HCEC 1CT (cell line): ENCODE measurements around the gene MT1A.
"Not testable (repeated sequence)": the region's sequence is repeated elsewhere in the genome, so short reads cannot be mapped to it uniquely, and the experiment has no call there.

ENCODE experiments used
- DNase-seq: peaks from one replicate; pipeline ENCODE4 v3.0.0-alpha.2; 2017

Gene MT1A

GRCh38 chr16:56658327-56658875 is 19.9 kb downstream of the MT1A start:
- no peak for DNase-seq

DNA sequence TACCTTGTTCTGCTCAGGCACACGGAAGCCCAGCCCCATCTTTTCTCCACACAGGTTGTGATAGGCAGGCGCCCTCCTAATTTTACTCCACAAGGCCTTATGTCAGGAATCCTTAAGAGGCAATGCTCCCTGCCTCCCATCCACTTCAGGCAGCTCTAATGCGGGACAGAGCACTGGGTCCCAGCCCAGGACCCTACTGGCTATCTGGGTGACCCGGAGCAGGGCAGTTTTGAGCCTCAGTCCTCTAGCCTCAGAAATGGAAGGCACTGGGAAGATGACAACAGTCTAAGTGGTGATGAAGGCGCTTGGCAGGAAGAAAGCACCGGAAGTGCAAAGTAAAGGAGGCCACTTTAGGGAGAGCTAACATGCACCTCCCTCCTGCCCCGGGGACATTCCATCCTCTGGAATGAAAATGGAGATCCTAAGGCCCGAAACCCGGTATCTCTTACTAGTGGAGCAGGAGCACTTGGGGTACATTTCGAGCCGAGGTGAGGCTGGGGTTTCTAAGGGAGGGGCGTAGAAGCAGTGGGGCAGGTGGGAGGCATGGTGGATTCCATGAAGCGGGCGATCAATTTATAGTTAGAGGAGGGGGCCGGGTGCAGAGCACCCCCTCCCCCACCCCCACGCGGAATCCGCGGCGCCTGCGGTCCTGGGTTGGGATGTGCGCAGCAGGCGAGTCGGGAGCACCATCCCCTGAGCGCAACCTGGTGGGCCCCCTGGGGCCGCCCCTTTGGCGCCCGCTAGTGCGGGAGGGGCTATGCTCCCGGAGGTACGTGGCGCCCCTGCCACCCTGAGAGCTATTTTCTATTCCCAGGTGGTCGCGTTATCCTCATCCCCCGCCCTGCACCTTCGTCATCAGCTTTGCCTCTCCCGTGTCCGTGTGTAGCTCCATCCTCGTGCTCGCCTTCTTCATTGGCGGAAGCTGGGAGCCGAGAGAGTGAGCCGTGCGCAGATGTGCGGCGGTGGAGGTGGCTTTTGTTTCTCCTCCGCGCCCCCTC is 24.2 kb downstream of the MT1A start:
- no peak for DNase-seq

GRCh38 chr16:56664506-56664905 is 26.0 kb downstream of the MT1A start:
- no peak for DNase-seq

GRCh38 chr16:56665286-56666261 is 27.1 kb downstream of the MT1A start:
- not testable (repeated sequence) for DNase-seq

- no peak for DNase-seq
Observed at GRCh38 chr16:56667581-56668571, 29.4 kb downstream of the MT1A start, which contains the start of gene MT1G. MT1G (minus strand) TSS chr16:56668065; CDS start chr16:56667993, 72 bp downstream.

- no peak for DNase-seq
Observed at GRCh38 chr16:56669005-56669839, 30.8 kb downstream of the MT1A start, which contains the start of gene MT1H. MT1H (plus strand) TSS chr16:56669814; CDS start chr16:56669885, 71 bp downstream.

GRCh38 chr16:56669840-56670619 is 31.6 kb downstream of the MT1A start:
- no peak for DNase-seq

DNA sequence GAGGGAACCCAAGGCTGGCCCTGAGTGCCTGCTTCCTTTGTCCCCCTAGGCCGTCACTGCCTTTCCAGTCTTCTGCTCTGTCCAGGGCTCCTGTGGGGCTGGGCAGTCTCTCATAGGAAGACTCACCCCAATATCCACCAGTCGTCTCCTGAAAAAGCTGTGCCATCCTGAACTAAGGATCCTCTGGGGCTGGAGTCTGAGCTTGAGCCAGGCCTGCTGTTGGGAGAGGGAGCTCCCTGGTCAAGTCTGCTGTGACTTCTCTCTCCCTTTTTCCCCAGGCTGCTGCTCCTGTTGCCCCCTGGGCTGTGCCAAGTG is 32.1 kb downstream of the MT1A start:
- no peak for DNase-seq

- not testable (repeated sequence) for DNase-seq
Observed at GRCh38 chr16:56671691-56672090, 33.2 kb downstream of the MT1A start.

GRCh38 chr16:56672171-56672570 is 33.7 kb downstream of the MT1A start:
- not testable (repeated sequence) for DNase-seq

- DNase-seq = no peak
Observed at GRCh38 chr16:56672761-56673536, 34.5 kb downstream of the MT1A start.

DNA sequence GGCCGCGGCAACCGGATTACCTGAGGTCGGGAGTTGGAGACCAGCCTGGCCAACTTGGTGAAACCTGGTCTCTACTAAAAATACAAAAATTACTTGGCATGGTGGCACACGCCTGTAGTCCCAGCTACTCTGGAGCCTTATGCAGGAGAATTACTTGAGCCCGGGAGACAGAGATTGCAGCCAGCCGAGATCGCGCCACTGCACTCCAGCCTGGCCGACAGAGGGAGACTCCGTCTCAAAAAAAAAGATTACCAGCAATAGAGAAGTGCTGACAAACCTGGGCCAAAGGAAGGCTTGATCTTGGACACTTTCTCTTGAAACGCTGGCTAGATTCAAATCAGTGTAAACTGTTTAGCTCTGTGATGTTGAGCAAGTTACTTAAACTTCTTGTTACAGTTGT is 35.5 kb downstream of the MT1A start:
- no peak for DNase-seq

- DNase-seq = not testable (repeated sequence)
Observed at GRCh38 chr16:56674570-56674969, 36.1 kb downstream of the MT1A start.

DNA sequence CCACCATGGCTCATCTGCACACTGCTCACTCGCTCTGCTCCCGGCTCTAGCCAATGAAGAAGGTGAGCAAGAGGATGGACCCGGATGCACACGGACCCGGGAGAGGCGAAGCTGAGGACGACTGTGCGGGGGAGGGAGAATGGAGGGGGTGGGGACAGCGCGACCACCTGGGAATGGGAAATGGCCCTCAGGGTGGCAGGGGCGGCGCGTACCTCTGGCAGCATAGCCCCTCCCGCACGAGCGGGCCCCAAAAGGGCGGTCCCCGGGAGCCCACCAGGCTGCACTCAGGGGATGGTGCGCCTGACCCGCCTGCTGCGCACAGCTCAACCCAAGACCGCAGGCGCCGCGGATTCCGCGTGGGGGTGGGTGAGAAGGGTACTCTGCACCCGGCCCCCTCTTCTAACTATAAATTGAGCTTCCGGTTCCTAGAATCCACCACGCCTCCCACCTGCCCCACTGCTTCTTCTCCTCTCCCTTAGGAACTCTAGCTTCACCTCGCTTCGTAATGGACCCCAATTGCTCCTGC is 37.3 kb downstream of the MT1A start:
- DNase-seq = no peak

GRCh38 chr16:56677474-56677873 is 39.0 kb downstream of the MT1A start:
- DNase-seq = no peak

GRCh38 chr16:56679078-56679730 is 40.7 kb downstream of the MT1A start:
- DNase-seq = no peak

DNA sequence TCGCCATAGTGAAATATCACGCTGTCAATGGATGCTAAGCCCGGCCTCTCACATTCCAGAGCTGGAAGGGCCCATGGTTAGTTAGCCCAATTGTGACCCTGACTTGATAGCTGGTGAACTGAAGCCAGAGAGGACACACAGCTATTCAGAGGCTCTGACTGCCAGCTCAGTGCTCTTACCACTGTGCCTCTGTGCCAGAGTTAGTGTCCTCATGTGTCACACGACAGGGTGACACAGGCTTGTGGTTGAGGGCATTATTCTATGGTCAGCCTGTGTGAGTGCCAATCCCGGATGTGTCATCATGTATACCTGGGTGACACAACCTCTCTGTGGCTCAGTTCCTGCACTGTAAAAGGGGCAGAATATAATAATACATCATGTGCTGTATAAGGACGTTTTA is 41.4 kb downstream of the MT1A start:
- DNase-seq = no peak
